IPS-20b (cell line): ENCODE measurements around the gene TMEM62.
"Not testable (repeated sequence)": the region's sequence is repeated elsewhere in the genome, so short reads cannot be mapped to it uniquely, and the experiment has no call there.

Experiments
- H3K27ac ChIP-seq: one replicate; pipeline ENCODE4 v1.5.1; 2013; ENCODE audit warnings: low read length
- H3K27me3 ChIP-seq: 2 replicates; pipeline ENCODE4 v1.6.1; 2013; ENCODE audit warnings: mild to moderate bottlenecking, low read length, inconsistent platforms; ENCODE audit not compliant: insufficient read depth
- H3K36me3 ChIP-seq: 2 replicates; pipeline ENCODE4 v1.6.1; 2013; ENCODE audit warnings: low read depth, mild to moderate bottlenecking, inconsistent platforms, low read length, moderate library complexity; ENCODE audit not compliant: insufficient read depth
- H3K4me1 ChIP-seq: 2 replicates; pipeline ENCODE4 v1.6.1; 2013; ENCODE audit warnings: mild to moderate bottlenecking, control low read depth, inconsistent platforms, low read length, moderate library complexity; ENCODE audit not compliant: insufficient read depth
- H3K4me3 ChIP-seq: 2 replicates; pipeline ENCODE4 v1.5.1; 2013; ENCODE audit warnings: mild to moderate bottlenecking, low read length, inconsistent platforms
- H3K9ac ChIP-seq: 2 replicates; pipeline ENCODE4 v1.6.1; 2013; ENCODE audit warnings: low read depth, mild to moderate bottlenecking, inconsistent platforms, low read length, moderate library complexity
- H3K9me3 ChIP-seq: 2 replicates; pipeline ENCODE4 v1.6.1; 2013; ENCODE audit warnings: mild to moderate bottlenecking, low read depth, low read length, inconsistent platforms; ENCODE audit not compliant: insufficient read depth

TMEM62 gene

GRCh38 chr15:43185157-43186002, 52.0 kb downstream of the TMEM62 start, which contains the start of gene CCNDBP1:
CCNDBP1 (plus strand) TSS chr15:43185403; CDS start chr15:43185499, 96 bp downstream.
- Histone ChIP-seq H3K27me3 (no peaks in the 10 kb centered on the region), H3K4me3 (peak within 1 kb of the TSS; percentile 97), H3K4me1 (peaks cover 7% of the 10 kb centered on the region; the same call in 1 of the 2 replicates), H3K9me3 (no peaks in the 10 kb centered on the region), H3K9ac (peak within 1 kb of the TSS; percentile 78; the same call in 1 of the 2 replicates), H3K36me3 (peaks cover 8% of the 10 kb centered on the region), H3K27ac (no peak within 1 kb of the TSS)

DNA sequence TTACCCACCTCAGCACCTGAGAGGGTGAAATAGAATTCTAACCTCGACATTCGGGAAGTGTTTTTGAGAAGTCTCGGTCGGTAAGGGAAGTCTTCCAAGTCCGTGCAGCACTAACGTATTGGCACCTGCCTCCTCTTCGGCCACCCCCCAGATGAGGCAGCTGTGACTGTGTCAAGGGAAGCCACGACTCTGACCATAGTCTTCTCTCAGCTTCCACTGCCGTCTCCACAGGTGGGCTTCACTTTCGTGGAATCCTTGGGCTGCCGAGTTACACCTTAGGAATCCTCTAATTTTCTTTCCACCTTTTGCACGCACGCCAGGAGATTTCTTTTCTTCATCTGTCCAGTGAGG, 52.6 kb downstream of the TMEM62 start:
- Histone ChIP-seq H3K36me3 (peaks cover 14% of the 10 kb centered on the region), H3K4me3 (peak overlapping the region; percentile 97), H3K9me3 (no peaks in the 10 kb centered on the region), H3K4me1 (peaks cover 7% of the 10 kb centered on the region; the same call in 1 of the 2 replicates), H3K27ac (no peak overlapping the region), H3K27me3 (no peaks in the 10 kb centered on the region), H3K9ac (peak overlapping the region; percentile 78; the same call in 1 of the 2 replicates)

DNA sequence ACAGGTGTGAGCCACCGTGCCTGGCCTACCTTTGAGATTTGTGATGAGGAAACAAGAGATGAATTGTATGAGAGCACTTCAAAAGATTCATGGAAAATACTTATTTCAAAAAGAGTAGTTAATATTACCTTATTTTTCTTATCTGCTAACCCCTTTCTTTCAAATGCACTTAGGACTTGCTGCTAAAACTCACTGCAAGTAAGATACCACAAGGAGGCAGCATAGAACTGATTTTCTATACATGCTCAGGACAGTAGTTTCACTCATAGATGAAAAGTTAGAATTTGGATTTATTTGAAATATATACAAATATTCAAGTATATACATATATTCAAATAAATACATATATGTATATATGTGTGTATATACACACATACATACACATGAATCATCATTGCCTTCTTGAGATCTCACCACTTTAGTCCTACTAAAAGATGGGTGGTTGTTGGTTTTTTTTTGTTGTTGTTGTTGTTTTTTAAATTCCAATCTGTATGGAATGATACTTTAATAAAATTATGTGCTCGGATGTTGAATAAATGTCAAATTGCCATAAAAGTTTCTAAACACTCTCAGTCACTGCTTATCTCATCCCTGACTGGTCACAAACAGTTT, 54.3 kb downstream of the TMEM62 start:
- Histone ChIP-seq H3K4me3 (no peak overlapping the region), H3K27me3 (no peaks in the 10 kb centered on the region), H3K36me3 (peaks cover 30% of the 10 kb centered on the region)

GRCh38 chr15:43189296-43189695, 55.9 kb downstream of the TMEM62 start:
- Histone ChIP-seq H3K27ac (no peak overlapping the region), H3K36me3 (peaks cover 42% of the 10 kb centered on the region), H3K4me3 (no peak overlapping the region)

More for the DNA sequence above, 54.3 kb downstream of the TMEM62 start:
- Histone ChIP-seq H3K9me3 (no peaks in the 10 kb centered on the region), H3K9ac (no peak overlapping the region), H3K4me1 (peaks cover 7% of the 10 kb centered on the region; the same call in 1 of the 2 replicates), H3K27ac (no peak overlapping the region)

GRCh38 chr15:43190178-43190577, 56.8 kb downstream of the TMEM62 start:
- H3K4me1 ChIP-seq = peaks cover 3% of the 10 kb centered on the region; the same call in 1 of the 2 replicates
- H3K9me3 ChIP-seq = no peaks in the 10 kb centered on the region
- H3K36me3 ChIP-seq = peaks cover 51% of the 10 kb centered on the region
- no peak overlapping the region for H3K9ac ChIP-seq
- no peaks in the 10 kb centered on the region for H3K27me3 ChIP-seq
- H3K4me3 ChIP-seq = no peak overlapping the region
- H3K27ac ChIP-seq = no peak overlapping the region

More at GRCh38 chr15:43189296-43189695, 55.9 kb downstream of the TMEM62 start:
- no peak overlapping the region for H3K9ac ChIP-seq
- no peaks in the 10 kb centered on the region for H3K27me3 ChIP-seq
- no peaks in the 10 kb centered on the region for H3K9me3 ChIP-seq
- H3K4me1 ChIP-seq = peaks cover 7% of the 10 kb centered on the region; the same call in 1 of the 2 replicates

DNA sequence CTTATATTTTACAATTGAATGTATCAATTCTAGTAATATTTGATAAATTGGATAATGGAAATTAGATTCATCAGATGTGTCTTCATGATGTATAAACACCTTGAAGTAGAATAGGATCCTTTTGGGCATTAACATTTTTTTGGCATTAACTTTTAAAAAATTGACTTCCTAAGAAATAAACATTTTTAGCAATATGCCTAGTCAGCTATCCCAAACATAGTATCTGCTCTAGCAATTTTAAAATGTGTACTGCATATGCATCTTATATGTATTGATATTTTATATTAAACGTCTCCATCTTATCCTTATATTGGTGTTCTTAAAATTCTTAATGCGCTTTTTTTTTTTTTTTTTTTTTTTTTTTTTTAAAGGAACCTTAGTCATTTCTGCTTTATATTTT, 60.3 kb downstream of the TMEM62 start:
- no peak overlapping the region for H3K9ac ChIP-seq
- no peaks in the 10 kb centered on the region for H3K4me1 ChIP-seq
- no peaks in the 10 kb centered on the region for H3K27me3 ChIP-seq
- H3K36me3 ChIP-seq = peaks cover 67% of the 10 kb centered on the region
- H3K27ac ChIP-seq = no peak overlapping the region
- no peak overlapping the region for H3K4me3 ChIP-seq
- no peaks in the 10 kb centered on the region for H3K9me3 ChIP-seq

DNA sequence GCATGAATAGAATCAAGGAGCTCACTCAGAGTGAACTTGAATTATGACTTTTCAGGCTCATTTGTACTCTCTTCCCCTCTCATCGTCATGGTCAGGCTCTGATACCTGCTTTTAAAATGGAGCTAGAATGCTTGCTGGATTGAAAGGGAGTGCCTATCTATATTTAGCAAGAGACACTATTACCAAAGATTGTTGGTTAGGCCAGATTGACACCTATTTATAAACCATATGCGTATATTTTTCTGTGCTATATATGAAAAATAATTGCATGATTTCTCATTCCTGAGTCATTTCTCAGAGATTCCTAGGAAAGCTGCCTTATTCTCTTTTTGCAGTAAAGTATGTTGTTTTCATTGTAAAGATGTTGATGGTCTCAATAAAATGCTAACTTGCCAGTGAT, 61.4 kb downstream of the TMEM62 start:
- no peak overlapping the region for H3K27ac ChIP-seq
- no peaks in the 10 kb centered on the region for H3K27me3 ChIP-seq
- no peaks in the 10 kb centered on the region for H3K9me3 ChIP-seq
- H3K36me3 ChIP-seq = peaks cover 59% of the 10 kb centered on the region
- no peak overlapping the region for H3K4me3 ChIP-seq
- no peak overlapping the region for H3K9ac ChIP-seq
- H3K4me1 ChIP-seq = no peaks in the 10 kb centered on the region

DNA sequence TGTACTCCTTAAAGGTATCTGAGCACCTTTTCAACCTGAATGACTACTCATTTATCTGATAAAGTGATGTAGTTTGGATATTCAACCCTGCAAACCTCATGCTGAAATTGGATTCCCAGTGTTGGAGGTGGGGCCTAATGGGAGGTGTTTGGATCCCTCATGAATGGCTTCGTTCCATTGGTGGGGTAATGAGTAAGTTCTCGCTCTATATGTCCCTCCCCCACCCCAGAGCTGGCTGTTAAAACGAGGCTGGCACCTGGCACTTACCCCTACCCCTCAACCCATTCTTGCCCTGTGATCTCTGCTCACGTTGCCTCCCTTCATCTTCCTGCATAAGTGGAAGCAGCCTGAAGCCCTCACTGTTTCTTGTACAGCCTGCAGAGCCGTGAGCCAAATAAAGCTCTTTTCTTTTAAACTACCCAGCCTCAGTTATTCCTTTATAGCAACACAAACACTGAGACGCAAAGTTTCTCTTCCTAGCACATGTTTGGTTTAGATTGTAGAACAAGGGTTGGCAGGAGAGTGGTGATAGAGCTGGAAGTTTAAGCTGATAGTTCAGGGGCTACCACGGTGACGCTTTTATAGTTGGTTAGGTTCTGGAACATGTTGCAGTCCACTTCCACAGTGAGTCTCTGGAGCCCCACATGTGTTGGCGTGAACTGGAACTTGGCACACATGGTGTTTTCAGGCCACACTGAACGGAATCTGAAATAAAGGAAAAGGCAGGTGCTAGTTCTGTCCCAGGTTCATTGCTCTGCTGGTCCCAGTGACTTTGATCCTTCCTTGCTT, 63.6 kb downstream of the TMEM62 start:
- Histone ChIP-seq H3K36me3 (peaks cover 44% of the 10 kb centered on the region), H3K27me3 (no peaks in the 10 kb centered on the region)

GRCh38 chr15:43197773-43198172, 64.4 kb downstream of the TMEM62 start:
- H3K4me3 ChIP-seq, H3K27me3 ChIP-seq, H3K9ac ChIP-seq, H3K27ac ChIP-seq, H3K4me1 ChIP-seq, H3K9me3 ChIP-seq: not testable (repeated sequence)
- peaks cover 35% of the 10 kb centered on the region for H3K36me3 ChIP-seq

More for the DNA sequence above, 63.6 kb downstream of the TMEM62 start:
- no peaks in the 10 kb centered on the region for H3K9me3 ChIP-seq
- no peak overlapping the region for H3K27ac ChIP-seq
- H3K9ac ChIP-seq = no peak overlapping the region
- H3K4me3 ChIP-seq = no peak overlapping the region
- H3K4me1 ChIP-seq = no peaks in the 10 kb centered on the region

DNA sequence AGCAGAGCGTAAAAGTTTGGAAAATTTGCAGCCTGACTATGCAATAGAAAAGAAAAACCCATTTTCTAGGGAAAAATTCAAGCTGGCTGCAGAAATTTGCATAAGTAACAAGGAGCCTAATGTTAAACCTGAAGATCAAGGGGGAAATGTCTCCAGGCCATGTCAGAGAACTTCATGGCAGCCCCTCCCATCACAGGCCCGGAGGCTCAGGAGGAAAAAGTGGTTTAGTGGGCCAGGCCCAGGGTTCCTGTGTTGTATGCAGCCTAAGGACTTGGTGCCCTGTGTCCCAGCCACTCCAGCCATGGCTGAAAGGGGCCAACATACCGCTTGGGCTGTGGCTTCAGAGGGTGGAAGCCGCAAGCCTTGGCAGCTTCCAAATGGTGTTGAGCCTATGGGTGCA, 65.2 kb downstream of the TMEM62 start:
- H3K27ac ChIP-seq, H3K4me3 ChIP-seq: not testable (repeated sequence)

DNA sequence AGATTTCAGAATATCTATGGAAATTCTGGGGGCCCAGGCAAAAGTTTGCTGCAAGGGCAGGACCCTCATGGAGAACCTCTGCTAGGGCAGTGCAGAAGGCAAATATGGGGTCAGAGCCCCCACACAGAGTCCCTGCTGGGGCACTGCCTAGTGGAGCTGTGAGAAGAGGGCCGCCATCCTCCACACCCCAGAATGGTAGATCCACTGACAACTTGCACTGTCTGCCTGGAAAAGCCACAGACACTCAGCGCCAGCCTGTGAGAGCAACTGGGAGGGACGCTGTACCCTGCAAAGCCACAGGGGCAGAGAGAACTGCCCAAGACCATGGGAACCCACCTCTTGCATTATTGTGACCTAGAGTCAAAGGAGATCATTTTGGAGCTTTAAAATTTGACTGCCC, 65.6 kb downstream of the TMEM62 start:
- H3K27ac ChIP-seq = no peak overlapping the region
- no peak overlapping the region for H3K4me3 ChIP-seq
- no peaks in the 10 kb centered on the region for H3K27me3 ChIP-seq
- no peaks in the 10 kb centered on the region for H3K4me1 ChIP-seq
- peaks cover 27% of the 10 kb centered on the region for H3K36me3 ChIP-seq
- H3K9me3 ChIP-seq = no peaks in the 10 kb centered on the region
- no peak overlapping the region for H3K9ac ChIP-seq

More for the DNA sequence above, 65.2 kb downstream of the TMEM62 start:
- not testable (repeated sequence) for H3K4me1 ChIP-seq, H3K27me3 ChIP-seq, H3K9me3 ChIP-seq, H3K9ac ChIP-seq
- H3K36me3 ChIP-seq = peaks cover 29% of the 10 kb centered on the region
